Measurements from ENCODE around the gene ZWILCH.
"Not testable (repeated sequence)": the region's sequence is repeated elsewhere in the genome, so short reads cannot be mapped to it uniquely, and the experiment has no call there.

Gene ZWILCH

DNA sequence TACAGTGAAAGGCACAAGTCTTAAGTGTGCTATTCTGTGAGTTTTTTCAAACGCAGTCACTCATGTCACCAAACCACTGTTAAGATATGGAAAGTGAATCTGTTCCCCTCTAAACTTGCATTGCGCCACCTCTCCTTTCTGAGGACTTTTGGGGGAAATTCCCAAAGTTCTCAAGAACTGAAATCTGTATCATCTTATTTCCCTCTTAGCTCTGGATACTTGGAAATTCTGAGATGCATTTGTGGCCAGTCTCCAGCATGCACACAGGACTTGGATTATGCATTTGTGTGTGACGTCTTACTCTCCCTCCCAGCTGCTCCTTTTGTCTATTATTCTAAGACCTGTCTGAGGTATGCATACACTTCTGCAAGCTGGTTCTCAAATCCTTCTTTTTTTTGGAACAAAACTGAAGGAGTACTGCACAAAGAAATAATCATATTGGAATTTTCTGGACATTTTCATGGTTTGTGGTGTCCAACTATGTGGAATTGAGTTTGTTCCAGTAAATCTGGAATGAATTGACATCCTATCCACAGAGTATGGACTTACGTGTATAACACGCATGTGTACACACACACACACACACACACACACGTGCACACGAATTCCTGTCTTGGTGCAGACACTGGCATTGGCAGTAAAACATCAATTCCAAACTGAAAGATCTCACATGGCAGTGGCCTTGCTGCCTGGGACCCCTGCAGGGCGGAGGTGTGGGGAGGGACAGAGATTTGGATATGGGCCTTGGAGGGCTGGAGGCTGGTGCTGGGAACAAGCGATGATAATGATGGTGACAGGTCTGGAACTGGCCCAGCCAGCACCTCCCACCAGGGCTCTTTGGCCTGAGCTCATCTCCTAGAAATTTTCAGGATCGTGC is 68.8 kb downstream of the ZWILCH start:
- Mint-ChIP-seq H3K36me3 (ENCODE audit: low read depth) (no peaks in the 10 kb centered on the region), H3K9me3 (no peaks in the 10 kb centered on the region), H3K4me1 (ENCODE audit: low read depth) (peaks cover 17% of the 10 kb centered on the region), H3K4me3 (no peak overlapping the region), H3K27me3 (no peaks in the 10 kb centered on the region), H3K27ac (no peak overlapping the region)

DNA sequence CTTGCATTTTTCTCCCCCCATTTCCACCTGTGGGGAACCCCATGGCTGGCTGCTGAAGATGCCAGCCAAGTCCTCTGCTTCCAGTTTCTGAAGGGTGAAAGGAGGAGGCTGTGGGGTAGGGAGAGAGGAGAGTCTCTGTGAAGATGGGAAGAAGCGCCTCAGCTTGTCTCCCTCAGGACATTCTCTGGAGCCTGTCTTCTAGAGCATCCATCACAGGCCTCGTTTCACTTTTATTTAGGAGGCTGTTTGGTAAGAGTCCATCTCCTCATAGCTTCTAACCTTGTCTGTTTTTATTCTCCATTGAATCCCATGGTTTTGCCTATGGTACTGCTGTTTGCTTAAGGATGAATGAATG is 69.4 kb downstream of the ZWILCH start:
- no peaks in the 10 kb centered on the region for H3K36me3 Mint-ChIP-seq (ENCODE audit: low read depth)
- H3K27me3 Mint-ChIP-seq = no peaks in the 10 kb centered on the region
- peaks cover 17% of the 10 kb centered on the region for H3K4me1 Mint-ChIP-seq (ENCODE audit: low read depth)
- no peak overlapping the region for H3K4me3 Mint-ChIP-seq
- H3K27ac Mint-ChIP-seq = no peak overlapping the region
- H3K9me3 Mint-ChIP-seq = no peaks in the 10 kb centered on the region

DNA sequence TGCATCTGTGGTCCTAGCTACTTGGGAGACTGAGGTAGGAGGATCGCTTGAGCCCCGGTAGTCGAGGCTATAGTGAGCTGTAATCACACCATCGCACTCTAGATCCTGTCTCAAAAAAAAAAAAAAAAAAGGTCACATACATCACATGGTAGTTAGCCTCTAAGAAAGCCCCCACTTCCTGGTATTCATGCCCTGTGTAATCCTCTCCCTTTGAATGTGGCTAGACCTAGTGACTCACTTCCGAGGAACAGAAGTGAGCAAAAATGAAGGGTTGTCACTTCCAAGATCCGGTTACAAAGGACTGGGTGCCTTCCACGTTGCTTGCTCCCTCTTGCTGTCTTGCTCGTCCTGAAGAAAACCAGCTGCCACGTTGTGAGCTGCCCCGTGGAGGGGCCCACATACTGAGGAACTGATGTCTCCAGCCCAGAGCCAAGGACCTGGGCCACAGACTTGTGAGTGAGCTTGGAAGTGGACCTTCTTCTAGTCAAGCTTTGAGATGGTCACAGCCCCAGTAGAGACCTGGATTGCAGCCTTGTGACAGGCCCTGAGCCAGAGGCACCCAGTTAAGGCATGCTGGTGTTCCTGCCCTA is 73.3 kb downstream of the ZWILCH start:
- Mint-ChIP-seq H3K27me3 (no peaks in the 10 kb centered on the region), H3K9me3 (no peaks in the 10 kb centered on the region), H3K4me3 (no peak overlapping the region), H3K4me1 (ENCODE audit: low read depth) (peaks cover 15% of the 10 kb centered on the region), H3K36me3 (ENCODE audit: low read depth) (no peaks in the 10 kb centered on the region), H3K27ac (no peak overlapping the region)

- no peak overlapping the region for H3K27ac Mint-ChIP-seq
- H3K36me3 Mint-ChIP-seq (ENCODE audit: low read depth) = no peaks in the 10 kb centered on the region
- H3K4me3 Mint-ChIP-seq = no peak overlapping the region
- no peaks in the 10 kb centered on the region for H3K9me3 Mint-ChIP-seq
- no peaks in the 10 kb centered on the region for H3K27me3 Mint-ChIP-seq
- peaks cover 7% of the 10 kb centered on the region for H3K4me1 Mint-ChIP-seq (ENCODE audit: low read depth)
Observed at GRCh38 chr15:66580643-66581042, 75.5 kb downstream of the ZWILCH start.

DNA sequence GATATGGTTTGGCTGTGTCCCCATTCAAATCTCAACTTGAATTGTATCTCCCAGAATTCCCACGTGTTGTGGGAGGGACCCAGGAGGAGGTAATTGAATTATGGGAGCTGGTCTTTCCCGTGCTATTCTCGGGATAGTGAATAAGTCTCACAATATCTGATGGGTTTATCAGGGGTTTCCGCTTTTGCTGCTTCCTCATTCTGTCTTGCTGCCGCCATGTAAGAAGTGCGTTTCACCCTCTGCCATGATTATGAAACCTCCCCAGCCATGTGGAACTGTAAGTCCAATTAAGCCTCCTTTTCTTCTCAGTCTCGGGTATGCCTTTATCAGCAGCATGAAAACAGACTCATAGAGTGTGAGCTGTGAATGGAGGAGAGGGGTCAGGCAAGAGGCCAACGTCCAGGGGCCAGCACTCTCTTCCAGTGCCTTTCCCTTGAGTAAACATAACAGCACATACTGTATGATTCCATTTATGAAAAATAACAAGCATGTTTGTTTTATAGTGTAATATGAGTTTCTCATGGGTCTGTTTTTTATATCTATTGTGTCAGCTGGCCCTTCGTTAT is 76.9 kb downstream of the ZWILCH start:
- no peaks in the 10 kb centered on the region for H3K9me3 Mint-ChIP-seq
- H3K4me1 Mint-ChIP-seq (ENCODE audit: low read depth) = peaks cover 7% of the 10 kb centered on the region
- H3K27ac Mint-ChIP-seq = no peak overlapping the region
- no peak overlapping the region for H3K4me3 Mint-ChIP-seq
- H3K36me3 Mint-ChIP-seq (ENCODE audit: low read depth) = no peaks in the 10 kb centered on the region
- no peaks in the 10 kb centered on the region for H3K27me3 Mint-ChIP-seq

DNA sequence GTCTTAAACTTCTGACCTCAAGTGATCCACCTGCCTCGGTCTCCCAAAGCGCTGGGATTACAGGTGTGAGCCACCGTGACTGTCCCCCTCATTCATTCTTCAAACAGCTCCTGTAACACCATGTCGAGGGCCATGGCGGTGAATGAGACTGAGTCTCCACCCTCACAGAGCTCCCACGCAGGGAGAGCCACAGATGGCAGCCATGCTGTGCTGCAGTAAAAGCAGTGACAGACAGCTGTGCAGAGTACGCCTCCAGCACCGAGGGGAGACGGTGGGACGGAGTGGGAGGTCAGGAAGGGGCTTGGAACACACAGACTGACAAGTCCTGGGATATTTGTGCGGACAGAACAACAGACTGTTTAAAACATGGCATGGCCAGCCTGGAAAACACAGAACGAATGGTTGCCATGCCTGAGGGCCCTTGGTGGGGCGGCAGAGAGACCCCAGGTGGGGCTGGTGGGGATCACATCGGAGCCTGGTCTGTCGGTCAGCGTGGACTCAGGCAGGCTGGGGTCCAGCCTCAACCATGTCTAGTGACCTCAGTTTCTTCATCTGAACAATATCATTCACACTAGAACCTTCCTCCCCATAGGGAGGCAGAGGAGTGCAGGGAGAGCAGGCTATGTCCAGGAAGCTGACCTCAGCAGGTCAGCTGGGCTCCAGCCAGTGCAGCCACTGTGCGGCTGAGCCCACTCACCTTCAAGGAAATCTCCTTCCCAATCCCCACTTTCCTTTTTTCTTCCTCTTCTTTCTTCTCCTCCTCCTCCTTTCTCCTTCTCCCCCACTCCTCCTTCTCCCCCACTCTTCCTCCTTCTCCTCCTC is 81.2 kb downstream of the ZWILCH start:
- Mint-ChIP-seq H3K27ac (no peak overlapping the region), H3K27me3 (peaks cover 14% of the 10 kb centered on the region), H3K9me3 (no peaks in the 10 kb centered on the region), H3K36me3 (ENCODE audit: low read depth) (no peaks in the 10 kb centered on the region), H3K4me3 (no peak overlapping the region), H3K4me1 (ENCODE audit: low read depth) (no peaks in the 10 kb centered on the region)

DNA sequence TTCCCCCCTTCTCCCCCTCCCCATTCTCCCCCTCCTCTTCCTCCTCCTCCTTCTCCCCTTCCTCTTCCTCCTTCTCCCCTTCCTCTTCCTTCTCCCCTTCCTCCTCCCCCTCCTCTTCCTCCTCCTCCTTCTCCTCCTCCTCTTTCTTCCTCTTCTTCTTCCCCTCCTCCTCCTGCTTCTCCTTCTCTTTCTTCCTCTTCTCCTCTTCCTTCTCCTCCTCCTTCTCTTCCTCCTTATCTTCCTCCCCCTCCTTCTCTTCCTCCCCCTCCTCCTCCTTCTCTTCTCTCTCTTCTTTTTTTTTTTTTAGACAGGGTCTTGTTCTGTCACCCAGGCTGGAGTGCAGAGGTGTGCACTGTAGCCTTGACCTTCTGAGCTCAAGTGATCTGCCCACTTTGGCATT is 81.9 kb downstream of the ZWILCH start:
- H3K9me3 Mint-ChIP-seq = no peaks in the 10 kb centered on the region
- H3K27me3 Mint-ChIP-seq = peaks cover 14% of the 10 kb centered on the region
- H3K27ac Mint-ChIP-seq = no peak overlapping the region
- H3K36me3 Mint-ChIP-seq (ENCODE audit: low read depth) = no peaks in the 10 kb centered on the region
- H3K4me3 Mint-ChIP-seq = no peak overlapping the region
- H3K4me1 Mint-ChIP-seq (ENCODE audit: low read depth) = no peaks in the 10 kb centered on the region

DNA sequence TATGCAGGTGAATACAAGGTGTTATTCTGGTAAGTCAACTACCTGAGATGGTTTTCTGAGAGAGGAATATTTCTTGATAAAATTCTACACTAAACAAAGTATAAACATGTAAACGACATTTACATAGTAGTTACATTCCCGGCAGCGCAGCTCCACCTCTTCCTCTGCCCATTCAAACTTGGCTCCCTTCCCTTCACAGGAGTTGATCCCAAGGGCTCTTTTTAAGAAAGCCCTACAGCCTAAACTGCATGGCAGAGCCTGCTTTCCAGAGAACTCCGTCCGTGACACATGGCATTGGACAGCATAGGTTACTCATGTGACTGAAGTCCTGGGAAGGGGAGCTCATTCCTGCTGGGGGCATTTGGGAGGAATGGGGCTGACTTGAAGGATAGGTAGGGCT is 82.6 kb downstream of the ZWILCH start:
- Mint-ChIP-seq H3K9me3 (no peaks in the 10 kb centered on the region), H3K27me3 (peaks cover 14% of the 10 kb centered on the region), H3K27ac (no peak overlapping the region), H3K36me3 (ENCODE audit: low read depth) (no peaks in the 10 kb centered on the region), H3K4me3 (no peak overlapping the region), H3K4me1 (ENCODE audit: low read depth) (no peaks in the 10 kb centered on the region)

DNA sequence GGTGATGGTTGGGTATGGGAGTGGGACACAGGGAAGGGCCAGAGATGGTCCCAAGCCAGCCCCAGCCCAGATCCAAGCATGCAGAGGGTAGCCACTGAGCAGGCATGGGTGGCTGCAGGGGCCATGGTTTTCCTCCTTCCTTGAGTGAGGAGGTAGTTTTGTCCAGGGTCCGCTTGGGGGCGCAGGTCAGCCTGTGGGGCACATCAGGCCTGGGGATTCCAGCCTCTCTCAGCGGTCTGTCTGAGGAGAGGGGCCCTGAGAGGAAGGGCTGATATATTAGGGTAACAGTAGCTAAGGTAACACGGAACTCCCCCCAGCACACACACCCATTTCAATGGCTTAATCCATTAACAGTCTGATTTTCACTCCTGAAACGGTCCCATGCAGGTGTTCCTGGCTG is 83.4 kb downstream of the ZWILCH start:
- Mint-ChIP-seq H3K9me3 (no peaks in the 10 kb centered on the region), H3K27me3 (peaks cover 14% of the 10 kb centered on the region), H3K4me3 (no peak overlapping the region), H3K36me3 (ENCODE audit: low read depth) (no peaks in the 10 kb centered on the region), H3K27ac (no peak overlapping the region), H3K4me1 (ENCODE audit: low read depth) (no peaks in the 10 kb centered on the region)

GRCh38 chr15:66588971-66589370 is 83.8 kb downstream of the ZWILCH start:
- peaks cover 14% of the 10 kb centered on the region for H3K27me3 Mint-ChIP-seq

DNA sequence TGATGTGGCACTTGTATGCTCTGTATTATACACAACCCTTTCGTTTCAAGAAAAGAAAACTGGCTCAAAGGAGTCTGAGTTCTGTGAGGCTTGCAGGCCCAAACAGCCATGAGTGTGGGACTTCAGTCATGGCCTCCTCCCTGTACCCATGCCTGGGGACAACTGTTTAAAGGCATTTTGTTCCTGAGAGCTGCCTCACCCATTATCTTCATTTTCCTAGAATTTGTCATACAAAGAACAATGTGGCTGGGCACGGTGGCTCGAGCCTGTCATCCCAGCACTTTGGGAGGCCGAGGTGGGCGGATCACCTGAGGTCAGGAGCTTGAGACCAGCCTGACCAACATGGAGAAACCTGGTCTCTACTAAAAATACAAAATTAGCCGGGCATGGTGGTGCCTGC is 84.3 kb downstream of the ZWILCH start:
- H3K4me3 Mint-ChIP-seq; H3K27ac Mint-ChIP-seq; H3K4me1 Mint-ChIP-seq (ENCODE audit: low read depth); H3K36me3 Mint-ChIP-seq (ENCODE audit: low read depth); H3K9me3 Mint-ChIP-seq: not testable (repeated sequence)
- H3K27me3 Mint-ChIP-seq = peaks cover 14% of the 10 kb centered on the region

More at GRCh38 chr15:66588971-66589370, 83.8 kb downstream of the ZWILCH start:
- no peak overlapping the region for H3K4me3 Mint-ChIP-seq
- H3K4me1 Mint-ChIP-seq (ENCODE audit: low read depth) = no peaks in the 10 kb centered on the region
- H3K9me3 Mint-ChIP-seq = no peaks in the 10 kb centered on the region
- no peak overlapping the region for H3K27ac Mint-ChIP-seq
- H3K36me3 Mint-ChIP-seq (ENCODE audit: low read depth) = no peaks in the 10 kb centered on the region

DNA sequence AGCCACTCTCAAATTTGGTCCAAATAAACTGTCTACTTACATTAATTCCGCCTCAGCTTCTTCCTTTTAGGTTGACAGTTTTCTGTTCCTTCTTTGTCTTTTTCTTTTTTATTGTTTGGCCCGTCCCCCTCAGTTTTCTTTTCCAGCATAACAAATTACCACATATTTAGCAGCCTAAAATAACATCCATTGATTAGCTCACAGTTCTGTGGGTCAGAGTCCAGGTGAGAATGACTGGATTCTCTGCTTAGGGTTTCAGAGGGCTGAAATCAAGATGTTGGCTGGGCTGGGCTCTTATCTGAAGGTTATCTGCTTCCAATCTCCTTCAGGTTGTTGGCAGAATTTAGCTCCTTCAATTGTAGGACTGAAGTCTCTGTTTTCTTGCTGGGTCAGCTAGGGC is 85.3 kb downstream of the ZWILCH start:
- no peaks in the 10 kb centered on the region for H3K36me3 Mint-ChIP-seq (ENCODE audit: low read depth)
- H3K4me3 Mint-ChIP-seq = no peak overlapping the region
- H3K9me3 Mint-ChIP-seq = no peaks in the 10 kb centered on the region
- H3K27me3 Mint-ChIP-seq = peaks cover 14% of the 10 kb centered on the region
- no peak overlapping the region for H3K27ac Mint-ChIP-seq
- H3K4me1 Mint-ChIP-seq (ENCODE audit: low read depth) = no peaks in the 10 kb centered on the region

DNA sequence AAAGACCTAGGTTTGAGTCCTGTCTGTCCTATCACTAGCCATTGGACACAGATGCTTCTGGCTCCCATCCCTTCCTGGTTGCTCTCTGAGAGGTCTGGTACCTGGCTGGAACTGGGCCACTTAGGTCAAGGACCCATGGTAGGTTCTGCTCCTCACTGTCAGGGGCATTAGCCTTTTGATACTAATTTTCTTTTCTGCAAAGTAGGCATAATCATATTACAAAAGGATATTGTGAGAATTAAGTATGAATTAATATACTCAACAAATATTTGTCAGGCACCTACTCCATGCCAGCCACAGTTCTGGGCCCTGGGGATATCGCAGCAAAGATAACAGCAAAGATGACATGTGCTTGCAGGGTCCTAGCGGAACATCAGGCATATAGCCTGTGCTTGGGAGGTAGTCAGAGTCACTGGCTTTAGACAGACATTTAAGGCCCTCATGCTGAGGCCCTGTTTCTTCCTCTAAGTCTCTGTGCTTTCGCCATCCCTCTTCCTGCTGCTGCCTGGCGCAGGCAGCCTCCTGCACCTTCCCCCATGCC is 86.3 kb downstream of the ZWILCH start:
- H3K4me1 Mint-ChIP-seq (ENCODE audit: low read depth) = no peaks in the 10 kb centered on the region

GRCh38 chr15:66592505-66593218 is 87.5 kb downstream of the ZWILCH start:
- no peaks in the 10 kb centered on the region for H3K36me3 Mint-ChIP-seq (ENCODE audit: low read depth)
- no peaks in the 10 kb centered on the region for H3K4me1 Mint-ChIP-seq (ENCODE audit: low read depth)
- no peaks in the 10 kb centered on the region for H3K9me3 Mint-ChIP-seq
- H3K27me3 Mint-ChIP-seq = peaks cover 12% of the 10 kb centered on the region
- H3K4me3 Mint-ChIP-seq = no peak overlapping the region
- no peak overlapping the region for H3K27ac Mint-ChIP-seq

More for the DNA sequence above, 86.3 kb downstream of the ZWILCH start:
- H3K9me3 Mint-ChIP-seq = no peaks in the 10 kb centered on the region
- no peaks in the 10 kb centered on the region for H3K36me3 Mint-ChIP-seq (ENCODE audit: low read depth)
- H3K4me3 Mint-ChIP-seq = no peak overlapping the region
- peaks cover 14% of the 10 kb centered on the region for H3K27me3 Mint-ChIP-seq
- no peak overlapping the region for H3K27ac Mint-ChIP-seq

All from stimulated activated naive CD8-positive, alpha-beta T cell treated with anti-CD3 and anti-CD28 coated beads, Interleukin-15, Interleukin-2, amounts not matched to agents 100 ng/mL and 50 ng/mL, for 24 hours (primary cell).